OCI-LY1 (cell line): ENCODE results near the gene PHACTR4.
"Not testable (repeated sequence)": the region's sequence is repeated elsewhere in the genome, so short reads cannot be mapped to it uniquely, and the experiment has no call there.

Source experiments
- EZH2 ChIP-seq: fragments of 200-600 bp; sonication (generic), shearing (Covaris generic); IDR thresholded peaks from 2 replicates; pipeline ENCODE4 v1.8.0; 2017; ENCODE audit warnings: borderline replicate concordance, mixed run types, mild to moderate bottlenecking, antibody characterized with exemption, low read length, moderate library complexity, mixed read lengths
- TF ChIP-seq, protein P1 (sequence below): fragments of 200-600 bp; sonication (generic), shearing (Covaris generic); IDR thresholded peaks from 2 replicates; pipeline ENCODE4 v1.5.1; 2017; ENCODE audit warnings: mild to moderate bottlenecking, antibody characterized with exemption, low read length, moderate library complexity, mixed read lengths

- not testable (repeated sequence) for TF ChIP-seq EZH2
- TF ChIP-seq, protein P1, sequence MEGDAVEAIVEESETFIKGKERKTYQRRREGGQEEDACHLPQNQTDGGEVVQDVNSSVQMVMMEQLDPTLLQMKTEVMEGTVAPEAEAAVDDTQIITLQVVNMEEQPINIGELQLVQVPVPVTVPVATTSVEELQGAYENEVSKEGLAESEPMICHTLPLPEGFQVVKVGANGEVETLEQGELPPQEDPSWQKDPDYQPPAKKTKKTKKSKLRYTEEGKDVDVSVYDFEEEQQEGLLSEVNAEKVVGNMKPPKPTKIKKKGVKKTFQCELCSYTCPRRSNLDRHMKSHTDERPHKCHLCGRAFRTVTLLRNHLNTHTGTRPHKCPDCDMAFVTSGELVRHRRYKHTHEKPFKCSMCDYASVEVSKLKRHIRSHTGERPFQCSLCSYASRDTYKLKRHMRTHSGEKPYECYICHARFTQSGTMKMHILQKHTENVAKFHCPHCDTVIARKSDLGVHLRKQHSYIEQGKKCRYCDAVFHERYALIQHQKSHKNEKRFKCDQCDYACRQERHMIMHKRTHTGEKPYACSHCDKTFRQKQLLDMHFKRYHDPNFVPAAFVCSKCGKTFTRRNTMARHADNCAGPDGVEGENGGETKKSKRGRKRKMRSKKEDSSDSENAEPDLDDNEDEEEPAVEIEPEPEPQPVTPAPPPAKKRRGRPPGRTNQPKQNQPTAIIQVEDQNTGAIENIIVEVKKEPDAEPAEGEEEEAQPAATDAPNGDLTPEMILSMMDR, result not testable (repeated sequence)
Observed at GRCh38 chr1:28368608-28369007, 932 bp upstream of the PHACTR4 start.
